Activated naive CD4-positive, alpha-beta T cell treated with anti-CD3 and anti-CD28 coated beads for 36 hours (primary cell): ENCODE measurements around the gene PACRG. TPM values are rescaled to one million over a fixed set of nuclear protein-coding genes. Genes with fewer than 3 reads are reported as not detected.

Experiments
- CTCF ChIA-PET: fragments of 350-600 bp; sonication (Branson Sonifier 250); formaldehyde crosslinking; loops from one replicate; lab custom pipeline; 2021; ENCODE audit warnings: antibody characterized with exemption; lab: Charles Lee
- DNase-seq: peaks from one replicate; pipeline ENCODE4 v3.0.0-alpha.2; 2020
- H3K27ac Mint-ChIP-seq: one replicate; pipeline ENCODE4 v1.8.0; 2021; ENCODE audit warnings: mild to moderate bottlenecking, mixed read lengths
- H3K27me3 Mint-ChIP-seq: one replicate; pipeline ENCODE4 v1.8.0; 2021; ENCODE audit warnings: low read depth, mixed read lengths
- H3K36me3 Mint-ChIP-seq: one replicate; pipeline ENCODE4 v1.8.0; 2021; ENCODE audit warnings: low read depth, mixed read lengths
- H3K4me1 Mint-ChIP-seq: one replicate; pipeline ENCODE4 v1.8.0; 2021; ENCODE audit warnings: low read depth, mixed read lengths
- H3K4me3 Mint-ChIP-seq: one replicate; pipeline ENCODE4 v1.8.0; 2021; ENCODE audit warnings: mild to moderate bottlenecking, moderate library complexity, mixed read lengths
- H3K9me3 Mint-ChIP-seq: one replicate; pipeline ENCODE4 v1.8.0; 2021; ENCODE audit warnings: mixed read lengths
- intact Hi-C: fragments of 100-400 bp; cut with micrococcal nuclease; formaldehyde crosslinking; loops from one replicate; pipeline ENCODE4 v1.15.1; 2023
- total RNA-seq, 2 experiments: library from RNA; stranded (reverse); gene quantifications; one replicate each; pipeline ENCODE4 v1.2.3, GENCODE V29; 2021

The PACRG gene
- total RNA-seq, 2 experiments from 2014 or later = not detected

DNA sequence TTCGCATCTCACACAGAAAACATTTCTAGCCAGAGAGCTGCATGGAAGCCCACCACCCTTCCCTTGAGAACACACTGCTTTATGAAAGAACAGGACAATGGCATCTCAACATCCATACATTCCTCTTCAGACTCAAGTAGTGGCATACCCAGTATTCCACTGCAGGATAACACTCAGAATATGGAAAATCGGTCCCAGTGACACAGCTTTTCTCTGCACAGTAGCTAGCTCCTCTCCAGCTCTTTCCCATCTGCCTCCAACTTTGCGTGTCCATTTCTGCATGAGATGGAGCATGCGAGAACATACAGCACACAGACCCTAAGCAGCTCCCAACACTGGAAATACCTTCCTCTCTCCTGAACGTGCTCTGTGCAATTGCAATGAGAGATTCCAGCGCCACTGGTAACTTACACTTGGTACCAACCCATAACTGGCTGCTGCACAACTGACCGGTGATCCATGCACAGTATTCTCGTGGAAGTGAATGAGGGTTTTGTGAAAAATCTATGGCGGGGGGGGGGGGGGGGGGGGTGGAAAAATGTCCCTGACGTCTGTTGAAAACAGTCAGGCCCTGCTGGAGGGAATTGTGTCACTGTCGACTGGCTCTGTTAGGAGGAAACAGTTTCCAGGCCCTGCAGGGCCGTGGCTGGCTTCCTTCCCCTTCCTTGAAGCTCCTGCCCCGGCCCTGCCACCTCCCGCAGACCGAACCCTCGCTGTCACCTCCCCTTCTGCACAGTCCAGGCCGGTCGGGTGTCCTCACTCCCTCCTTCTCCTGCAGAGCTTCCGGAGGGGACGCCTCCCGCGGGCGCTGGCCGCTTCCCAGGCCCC, 420.9 kb downstream of the PACRG start:
- CTCF ChIA-PET = no interaction called here
- no peaks in the 10 kb centered on the region for H3K36me3 Mint-ChIP-seq
- DNase-seq = no peak
- no peaks in the 10 kb centered on the region for H3K9me3 Mint-ChIP-seq
- H3K27ac Mint-ChIP-seq = no peak overlapping the region
- no peak overlapping the region for H3K4me3 Mint-ChIP-seq
- intact Hi-C loops = no loop called here
- H3K27me3 Mint-ChIP-seq = peaks cover 26% of the 10 kb centered on the region
- H3K4me1 Mint-ChIP-seq = no peaks in the 10 kb centered on the region

DNA sequence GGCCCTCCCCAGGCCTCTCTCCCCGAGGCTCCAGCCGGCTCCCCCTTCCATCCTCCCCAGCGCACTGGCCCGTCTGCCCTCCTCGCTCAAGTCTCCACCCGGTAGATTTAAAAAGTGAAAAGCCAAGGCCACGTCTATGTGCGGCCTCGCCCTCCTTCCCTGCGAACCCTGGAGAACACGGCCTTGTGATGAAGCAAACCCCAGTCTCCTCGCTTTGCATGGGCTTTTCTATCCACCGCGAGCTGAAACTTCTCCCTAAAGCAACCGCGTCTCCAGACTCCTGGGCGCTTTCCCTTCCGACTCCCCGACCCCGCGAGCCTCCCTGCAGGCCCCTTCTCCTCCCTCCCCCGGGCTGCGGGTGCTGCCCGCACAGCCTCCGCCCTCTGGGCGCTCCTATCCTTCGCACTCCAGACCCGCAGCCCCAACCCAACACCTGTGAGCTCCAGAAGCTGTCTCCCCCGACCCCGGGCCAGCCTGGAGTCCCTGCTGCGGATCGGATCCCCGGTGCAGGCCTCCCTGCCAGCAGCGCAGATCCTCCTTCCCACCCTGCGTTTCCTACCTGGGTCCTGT, 421.6 kb downstream of the PACRG start:
- H3K36me3 Mint-ChIP-seq = no peaks in the 10 kb centered on the region

DNA sequence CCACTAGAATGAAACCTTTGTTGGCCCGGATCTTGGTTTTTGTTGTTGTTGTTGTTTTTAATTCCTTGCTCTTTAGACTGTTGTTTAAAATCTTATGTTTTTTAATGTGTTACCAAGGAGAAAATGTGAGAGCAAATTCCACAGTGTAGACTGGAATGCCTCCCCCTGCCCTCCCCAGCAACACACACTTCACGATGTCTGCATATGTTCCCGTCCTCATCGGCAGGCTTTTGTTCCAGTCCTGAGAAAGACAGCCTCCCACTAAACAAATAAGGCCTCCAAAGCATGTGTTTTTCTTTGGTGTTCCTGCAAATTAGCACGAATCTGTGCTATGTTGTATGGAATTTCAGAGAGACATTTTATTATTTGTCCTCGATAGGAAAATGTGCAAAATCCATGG, 423.4 kb downstream of the PACRG start:
- H3K4me3 Mint-ChIP-seq = no peak overlapping the region
- DNase-seq = no peak
- H3K27me3 Mint-ChIP-seq = peaks cover 26% of the 10 kb centered on the region
- CTCF ChIA-PET = no interaction called here
- H3K4me1 Mint-ChIP-seq = no peaks in the 10 kb centered on the region
- H3K9me3 Mint-ChIP-seq = no peaks in the 10 kb centered on the region
- intact Hi-C loops = no loop called here
- H3K27ac Mint-ChIP-seq = no peak overlapping the region
- no peaks in the 10 kb centered on the region for H3K36me3 Mint-ChIP-seq

More for the DNA sequence above, 421.6 kb downstream of the PACRG start:
- no peak overlapping the region for H3K27ac Mint-ChIP-seq
- no peak overlapping the region for H3K4me3 Mint-ChIP-seq
- H3K9me3 Mint-ChIP-seq = no peaks in the 10 kb centered on the region
- H3K27me3 Mint-ChIP-seq = peaks cover 26% of the 10 kb centered on the region
- no peak for DNase-seq
- intact Hi-C loops = no loop called here
- CTCF ChIA-PET = no interaction called here
- H3K4me1 Mint-ChIP-seq = no peaks in the 10 kb centered on the region

DNA sequence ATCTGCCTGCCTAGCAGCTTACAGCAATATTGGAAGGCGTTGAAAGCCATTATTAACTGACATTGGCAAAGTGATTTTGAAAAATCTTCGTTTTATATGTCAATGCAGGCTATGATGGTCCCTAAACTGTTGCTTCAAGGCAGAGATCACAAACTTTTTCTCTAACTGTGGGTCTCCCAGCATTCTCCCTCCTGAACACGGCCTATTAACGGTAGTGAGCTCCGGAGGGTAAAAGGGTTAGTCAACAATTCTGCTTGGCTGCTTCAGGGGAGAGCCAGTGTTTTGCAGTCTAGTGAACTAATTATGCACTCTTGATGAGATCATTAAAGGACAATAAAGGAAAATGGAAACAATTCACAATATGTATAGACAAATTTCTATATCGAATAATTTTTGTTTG, 424.9 kb downstream of the PACRG start:
- intact Hi-C loops = no loop called here
- CTCF ChIA-PET = no interaction called here
- no peaks in the 10 kb centered on the region for H3K4me1 Mint-ChIP-seq
- H3K36me3 Mint-ChIP-seq = no peaks in the 10 kb centered on the region
- H3K9me3 Mint-ChIP-seq = no peaks in the 10 kb centered on the region
- H3K27ac Mint-ChIP-seq = no peak overlapping the region
- H3K27me3 Mint-ChIP-seq = peaks cover 22% of the 10 kb centered on the region
- no peak for DNase-seq
- no peak overlapping the region for H3K4me3 Mint-ChIP-seq

DNA sequence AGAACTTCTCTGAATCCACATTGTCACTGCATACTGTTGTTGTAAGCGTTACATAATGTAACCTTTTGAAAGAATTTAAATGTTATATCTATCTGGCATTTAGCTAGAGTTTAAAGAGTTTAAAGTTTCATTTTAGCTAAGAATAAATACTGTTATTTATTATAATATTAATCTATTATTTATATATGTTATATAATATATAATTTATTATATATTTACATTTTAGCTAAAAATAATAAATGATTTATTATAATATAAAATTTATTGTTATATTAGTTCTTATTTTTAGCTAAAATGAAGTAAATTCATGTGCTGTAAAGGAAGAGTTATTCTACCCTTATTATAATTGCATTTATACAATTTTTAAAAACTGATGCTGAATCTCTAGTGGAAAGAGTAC, 431.3 kb downstream of the PACRG start:
- H3K4me1 Mint-ChIP-seq = no peaks in the 10 kb centered on the region
- no peak for DNase-seq
- no peaks in the 10 kb centered on the region for H3K9me3 Mint-ChIP-seq
- intact Hi-C loops = no loop called here
- no peaks in the 10 kb centered on the region for H3K27me3 Mint-ChIP-seq
- CTCF ChIA-PET = interaction anchor here (1.9 kb wide), 1 partner anchor 11 kb away, joined by 7 read pairs; no protein-coding TSS in a partner anchor
- H3K4me3 Mint-ChIP-seq = no peak overlapping the region
- no peaks in the 10 kb centered on the region for H3K36me3 Mint-ChIP-seq
- H3K27ac Mint-ChIP-seq = no peak overlapping the region

DNA sequence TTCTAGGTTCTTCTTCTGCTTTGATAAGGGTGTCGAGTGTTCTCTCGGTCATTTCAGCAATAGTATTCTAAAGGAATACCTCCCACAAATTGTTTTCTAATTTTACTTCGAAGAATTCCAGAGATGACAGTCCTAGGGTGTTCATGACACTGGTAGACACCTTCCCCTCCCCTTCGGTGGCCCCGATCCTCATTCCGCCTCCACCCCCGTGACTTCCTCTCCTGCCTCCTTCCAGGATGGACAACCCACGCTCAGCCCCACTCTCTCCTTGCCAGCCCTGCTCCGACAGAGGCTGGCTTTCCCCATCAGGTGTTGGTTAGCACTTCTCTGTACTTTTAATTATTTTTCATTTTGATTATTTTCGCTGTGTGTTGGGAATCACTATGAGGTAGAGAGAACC, 431.9 kb downstream of the PACRG start:
- H3K27ac Mint-ChIP-seq = no peak overlapping the region
- intact Hi-C loops = no loop called here

DNA sequence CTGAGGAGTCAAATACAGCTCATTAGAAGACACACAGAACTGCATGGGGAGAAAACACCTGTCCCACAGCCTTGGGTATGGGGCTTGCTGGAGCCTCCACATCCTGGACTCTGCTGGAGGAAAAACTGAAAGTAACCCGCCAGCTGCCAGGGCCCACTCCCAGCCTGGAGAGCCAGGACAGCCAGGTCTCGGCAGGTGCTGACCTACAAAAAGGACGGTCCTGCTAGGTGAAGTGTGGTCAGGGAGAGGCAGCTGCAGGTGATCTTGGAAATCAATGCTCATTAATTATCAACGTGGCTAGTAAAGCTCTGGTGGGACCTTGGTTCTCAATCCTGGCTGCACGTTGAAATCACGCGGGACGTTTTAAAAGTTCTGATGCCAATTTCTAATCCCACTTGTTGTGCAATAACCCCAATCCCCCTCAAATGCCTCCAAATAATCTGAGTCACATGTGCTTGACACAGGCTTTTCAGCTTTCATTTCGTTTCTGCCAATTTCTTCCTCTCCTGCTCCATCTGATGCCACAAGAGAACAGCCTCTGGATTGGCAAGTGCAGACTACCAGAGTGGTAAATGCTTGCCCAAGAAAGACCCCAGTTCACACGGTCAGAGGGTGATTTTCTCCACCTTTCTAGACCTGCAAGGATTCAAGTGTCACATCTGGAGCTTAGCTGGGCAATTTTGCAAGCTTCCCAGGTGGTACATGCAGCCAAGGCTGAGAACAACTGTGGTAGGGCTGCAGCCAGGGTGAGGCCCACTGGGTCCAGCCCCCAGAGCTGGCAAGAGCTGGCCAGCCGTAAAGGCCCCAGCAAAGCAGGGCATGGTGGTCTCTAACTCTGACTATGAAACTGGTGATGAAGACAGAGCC, 434.5 kb downstream of the PACRG start:
- no peaks in the 10 kb centered on the region for H3K9me3 Mint-ChIP-seq
- intact Hi-C loops = no loop called here
- no peak overlapping the region for H3K4me3 Mint-ChIP-seq

More for the DNA sequence above, 431.9 kb downstream of the PACRG start:
- Mint-ChIP-seq H3K27me3 (no peaks in the 10 kb centered on the region), H3K9me3 (no peaks in the 10 kb centered on the region), H3K4me3 (no peak overlapping the region), H3K36me3 (no peaks in the 10 kb centered on the region), H3K4me1 (no peaks in the 10 kb centered on the region)
- DNase-seq = no peak
- CTCF ChIA-PET = interaction anchor here (1.9 kb wide), 1 partner anchor 10 kb away, joined by 7 read pairs; no protein-coding TSS in a partner anchor

DNA sequence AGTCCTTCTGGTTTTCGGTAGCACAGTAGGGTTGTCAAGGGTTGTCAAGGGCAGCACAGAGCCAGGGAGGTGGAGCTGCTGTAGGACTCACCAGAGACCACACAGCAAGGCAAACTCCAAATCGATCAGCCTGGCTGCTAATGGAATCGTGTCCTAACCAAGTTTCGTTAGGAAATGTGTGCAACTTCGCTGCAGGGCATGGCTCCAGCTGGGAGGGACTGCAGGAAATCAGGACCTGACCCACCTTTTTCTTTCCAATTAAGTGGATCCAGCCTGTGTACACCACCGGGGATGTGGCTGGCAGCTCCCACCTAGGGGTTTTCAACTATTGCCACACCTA, 435.1 kb downstream of the PACRG start:
- Mint-ChIP-seq H3K4me1 (no peaks in the 10 kb centered on the region), H3K27ac (no peak overlapping the region), H3K4me3 (no peak overlapping the region), H3K36me3 (no peaks in the 10 kb centered on the region), H3K27me3 (no peaks in the 10 kb centered on the region), H3K9me3 (no peaks in the 10 kb centered on the region)
- CTCF ChIA-PET = no interaction called here
- no peak for DNase-seq
- intact Hi-C loops = no loop called here

More for the DNA sequence above, 434.5 kb downstream of the PACRG start:
- Mint-ChIP-seq H3K27me3 (no peaks in the 10 kb centered on the region), H3K4me1 (no peaks in the 10 kb centered on the region), H3K27ac (no peak overlapping the region), H3K36me3 (no peaks in the 10 kb centered on the region)
- no peak for DNase-seq
- CTCF ChIA-PET = no interaction called here

DNA sequence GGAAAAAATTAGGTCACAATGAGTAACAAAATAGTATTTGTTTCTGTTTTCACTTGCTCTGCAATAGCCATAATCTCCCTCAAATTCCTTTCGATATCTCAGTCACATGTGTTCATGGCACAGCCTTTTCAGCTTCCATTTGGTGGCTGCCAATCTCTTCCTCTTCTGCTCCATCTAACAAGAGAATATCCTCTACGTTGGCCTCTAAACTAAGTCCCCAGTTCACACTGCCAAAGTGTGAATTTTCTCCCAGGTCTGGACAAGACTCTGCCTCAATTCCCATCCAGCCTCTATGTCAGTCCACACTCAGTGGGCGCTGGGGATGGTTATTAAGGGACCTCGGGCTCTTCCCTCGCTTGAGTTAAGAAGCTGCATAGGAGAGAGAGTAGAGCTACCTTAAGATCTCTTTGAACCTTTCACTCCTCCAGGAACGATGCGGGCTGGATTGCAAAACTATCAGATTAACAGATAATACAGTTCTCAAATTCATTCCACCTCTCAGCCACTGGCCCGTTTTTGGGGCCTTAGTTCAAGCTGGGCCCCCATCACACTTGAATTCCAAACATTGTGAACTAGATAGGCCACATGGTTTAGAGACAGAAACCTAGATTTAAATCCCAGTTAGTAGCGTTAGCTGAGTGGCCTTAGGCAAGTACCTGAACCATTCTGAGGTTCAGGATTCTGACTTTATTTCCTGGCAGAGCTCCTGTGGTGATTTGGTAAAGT, 436.6 kb downstream of the PACRG start:
- H3K4me1 Mint-ChIP-seq = no peaks in the 10 kb centered on the region
- DNase-seq = no peak
- no peaks in the 10 kb centered on the region for H3K9me3 Mint-ChIP-seq
- CTCF ChIA-PET = no interaction called here
- H3K4me3 Mint-ChIP-seq = no peak overlapping the region
- no peaks in the 10 kb centered on the region for H3K36me3 Mint-ChIP-seq
- H3K27ac Mint-ChIP-seq = no peak overlapping the region
- intact Hi-C loops = no loop called here
- peaks cover 4% of the 10 kb centered on the region for H3K27me3 Mint-ChIP-seq

DNA sequence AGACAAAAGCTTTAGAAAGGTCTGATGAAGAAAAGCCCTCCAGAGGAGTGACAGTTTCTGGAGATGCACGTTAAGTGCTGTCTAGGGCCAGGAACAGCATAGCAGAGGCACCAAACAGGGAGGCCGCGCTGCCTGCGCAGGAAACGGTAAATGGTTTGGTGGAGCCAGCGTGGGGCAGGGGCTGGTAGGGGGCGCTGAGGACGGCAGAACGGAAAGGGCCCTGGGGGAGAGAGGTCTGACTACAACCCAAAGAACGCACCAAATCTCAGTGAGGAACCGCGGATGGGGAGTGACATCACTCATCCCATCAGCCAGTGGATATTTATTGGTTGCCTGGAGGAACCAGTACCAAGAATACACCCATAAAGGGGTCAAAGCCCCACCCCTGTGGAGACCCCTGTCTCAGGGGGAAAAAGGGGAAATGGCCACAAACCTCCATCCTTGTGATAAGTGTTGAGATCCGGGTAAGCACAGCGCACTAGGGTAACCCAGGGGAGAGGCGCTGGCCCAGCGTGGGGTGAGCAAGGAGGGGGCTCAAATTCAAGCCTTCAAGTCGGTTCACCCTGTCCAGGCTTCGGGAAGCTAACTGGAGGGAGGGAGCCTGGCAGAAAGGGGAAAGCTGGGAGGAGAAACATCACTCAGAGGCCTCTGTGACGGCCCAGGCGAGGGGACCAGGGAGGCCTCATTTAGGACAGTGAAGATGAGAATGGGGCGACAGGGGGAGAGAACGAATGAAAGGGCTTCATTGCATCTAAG, 437.6 kb downstream of the PACRG start:
- intact Hi-C loops = no loop called here
- no peak for DNase-seq
- H3K4me1 Mint-ChIP-seq = no peaks in the 10 kb centered on the region
- no peaks in the 10 kb centered on the region for H3K36me3 Mint-ChIP-seq
- H3K4me3 Mint-ChIP-seq = no peak overlapping the region
- CTCF ChIA-PET = no interaction called here
- peaks cover 4% of the 10 kb centered on the region for H3K27me3 Mint-ChIP-seq
- H3K9me3 Mint-ChIP-seq = no peaks in the 10 kb centered on the region
- no peak overlapping the region for H3K27ac Mint-ChIP-seq

DNA sequence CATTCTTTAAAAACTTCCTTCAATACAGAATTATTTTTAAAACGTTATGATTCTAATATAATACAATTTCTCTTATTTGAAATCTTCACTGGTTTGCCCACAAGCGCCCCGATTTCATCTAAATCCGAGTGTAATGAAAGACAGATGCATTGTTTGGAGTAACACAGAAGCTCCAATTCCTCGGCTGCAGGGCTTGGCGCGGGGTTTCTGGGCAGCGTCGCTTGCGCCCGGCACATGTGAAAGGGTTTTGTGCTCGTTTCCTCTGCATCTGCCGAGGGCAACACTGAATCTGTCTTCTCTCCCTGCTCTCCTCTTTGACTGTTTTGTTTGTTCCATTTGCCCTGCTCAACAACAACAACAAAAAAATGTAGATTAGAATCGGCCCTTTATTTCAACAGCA, 438.1 kb downstream of the PACRG start:
- Mint-ChIP-seq H3K27me3 (peaks cover 4% of the 10 kb centered on the region), H3K27ac (no peak overlapping the region), H3K4me1 (no peaks in the 10 kb centered on the region), H3K36me3 (no peaks in the 10 kb centered on the region), H3K4me3 (no peak overlapping the region), H3K9me3 (no peaks in the 10 kb centered on the region)
- intact Hi-C loops = no loop called here
- DNase-seq = no peak
- CTCF ChIA-PET = no interaction called here
